Caki2 (cell line): ENCODE data around the gene CRNN. TPM values are rescaled to one million over a fixed set of nuclear protein-coding genes. Genes with fewer than 3 reads are reported as not detected.

Experiments
- DNase-seq: peaks from one replicate; pipeline ENCODE4 v3.0.0-alpha.2; 2015; ENCODE audit warnings: low read depth
- in situ Hi-C: cut with HindIII; loops from 2 replicates; pipeline ENCODE4 v1.10.0; 2016; ENCODE audit warnings: low sequenced_read_pairs, low pct_unique_long_range_greater_than_20kb, mixed read lengths
- total RNA-seq: library from RNA; depleted of rRNA; stranded (reverse); fragments of >200 nt; shearing (Covaris generic); gene quantifications from 2 replicates; pipeline ENCODE4 v1.2.3, GENCODE V29; 2014; ENCODE audit warnings: low replicate concordance; rRNA removed

The CRNN gene
- total RNA-seq, 1 experiment from 2014 or later = not detected

DNA sequence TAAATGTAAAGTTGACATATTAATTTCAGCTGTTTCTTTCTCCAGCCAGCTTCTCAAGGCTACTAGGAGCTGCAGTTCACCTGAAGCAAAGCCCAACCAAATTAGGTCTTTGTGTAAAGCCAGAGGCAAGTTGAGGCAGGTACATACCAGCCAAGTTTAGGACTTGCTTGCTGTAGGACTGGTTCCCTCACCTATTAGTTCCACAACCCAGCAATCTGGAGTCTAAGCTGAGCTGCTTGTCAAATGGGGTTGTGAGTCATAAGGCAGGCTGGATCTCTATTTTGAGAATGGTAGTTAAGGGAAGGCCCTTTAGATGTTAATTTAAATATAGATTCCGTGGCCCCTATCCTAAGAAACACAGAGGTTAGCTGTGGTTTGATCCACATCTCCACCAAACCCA is 46.6 kb downstream of the CRNN start:
- in situ Hi-C loops = no loop called here
- no peak for DNase-seq

DNA sequence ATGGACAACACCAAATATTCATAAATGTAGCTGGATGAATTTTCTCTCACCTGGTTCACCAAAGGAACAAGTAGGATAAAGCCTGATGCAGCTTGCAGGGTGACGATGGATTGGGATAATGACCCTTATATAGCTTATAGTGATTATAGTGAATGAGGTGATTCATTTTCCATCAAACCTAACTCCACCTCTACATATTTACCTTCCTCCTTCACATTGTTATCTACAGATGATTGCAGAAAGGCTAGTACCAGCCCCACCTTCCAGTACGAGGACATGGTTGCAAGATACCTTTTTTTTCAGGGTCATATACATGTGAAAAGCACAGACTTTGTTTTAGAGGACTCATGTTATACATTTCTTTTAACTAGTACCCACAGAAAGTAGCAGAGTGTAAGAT is 54.2 kb downstream of the CRNN start, which contains the start of gene FLG2:
Gene FLG2, minus strand, starts transcription at position 101 of the 400 bp plus-strand sequence. CDS start 1,122 bp downstream, outside the sequence.
- in situ Hi-C loops = no loop called here
- DNase-seq = no peak

Other genes starting within 250 kb of the CRNN start
- gene HRNR, start 190.1 kb downstream of the CRNN start, total RNA-seq = not detected in 2 replicates
- gene FLG, start 89.0 kb downstream of the CRNN start, total RNA-seq = not detected in 2 replicates
- not detected in 2 replicates for gene FLG2, start 54.3 kb downstream of the CRNN start, total RNA-seq
- gene LCE5A, start 96.5 kb upstream of the CRNN start, total RNA-seq = not detected in 2 replicates
- gene CRCT1, start 100.2 kb upstream of the CRNN start, total RNA-seq = not detected in 2 replicates
- not detected in 2 replicates for gene LCE3E, start 152.5 kb upstream of the CRNN start, total RNA-seq
- not detected in 2 replicates for gene LCE3D, start 166.3 kb upstream of the CRNN start, total RNA-seq
- gene LCE3C, start 186.0 kb upstream of the CRNN start, total RNA-seq = not detected in 2 replicates
- not detected in 2 replicates for gene LCE3B, start 199.5 kb upstream of the CRNN start, total RNA-seq
- not detected in 2 replicates for gene LCE3A, start 208.8 kb upstream of the CRNN start, total RNA-seq
- not detected in 2 replicates for gene LCE2D, start 249.1 kb upstream of the CRNN start, total RNA-seq